Activated CD4-positive, alpha-beta memory T cell treated with anti-CD3 and anti-CD28 coated beads, Interleukin-2, amount 10 ng/mL, durations not matched to agents 7 days and 5 days (primary cell): ENCODE data around the gene ACOXL. TPM values are rescaled to one million over a fixed set of nuclear protein-coding genes. Genes with fewer than 3 reads are reported as not detected.

Experiments used
- CTCF ChIA-PET: fragments of 350-600 bp; sonication (Branson Sonifier 250); formaldehyde crosslinking; loops from one replicate; lab custom pipeline; 2021; ENCODE audit warnings: antibody characterized with exemption, inconsistent platforms; lab: Charles Lee
- POLR2A ChIA-PET: fragments of 350-600 bp; sonication (Branson Sonifier 250); formaldehyde crosslinking; loops from one replicate; lab custom pipeline; 2021; ENCODE audit warnings: antibody characterized with exemption; lab: Charles Lee
- DNase-seq: peaks from one replicate; pipeline ENCODE4 v3.0.0-alpha.2; 2020
- H3K27ac Mint-ChIP-seq: one replicate; pipeline ENCODE4 v1.8.0; 2021; ENCODE audit warnings: mild to moderate bottlenecking, mixed read lengths
- H3K27me3 Mint-ChIP-seq: one replicate; pipeline ENCODE4 v1.8.0; 2021; ENCODE audit warnings: mixed read lengths
- H3K36me3 Mint-ChIP-seq: one replicate; pipeline ENCODE4 v1.8.0; 2021; ENCODE audit warnings: low read depth, mixed read lengths
- H3K4me1 Mint-ChIP-seq: one replicate; pipeline ENCODE4 v1.8.0; 2021; ENCODE audit warnings: mixed read lengths
- H3K4me3 Mint-ChIP-seq: one replicate; pipeline ENCODE4 v1.8.0; 2021; ENCODE audit warnings: mild to moderate bottlenecking, mixed read lengths
- H3K9me3 Mint-ChIP-seq: one replicate; pipeline ENCODE4 v1.8.0; 2021; ENCODE audit warnings: mixed read lengths
- total RNA-seq, 2 experiments: library from RNA; stranded (reverse); gene quantifications; one replicate each; pipeline ENCODE4 v1.2.3, GENCODE V29; 2021

ACOXL gene
- total RNA-seq, 2 experiments from 2014 or later, result 0.18 to 0.30 TPM

GRCh38 chr2:110873597-110874452 lies 141.5 kb downstream of the ACOXL start:
- POLR2A ChIA-PET, result no interaction called here
- Mint-ChIP-seq H3K27ac (no peak overlapping the region), H3K4me1 (peaks cover 55% of the 10 kb centered on the region), H3K9me3 (peaks cover 6% of the 10 kb centered on the region), H3K36me3 (peaks cover 7% of the 10 kb centered on the region), H3K4me3 (no peak overlapping the region), H3K27me3 (peaks cover 11% of the 10 kb centered on the region)
- no peak for DNase-seq
- CTCF ChIA-PET, result no interaction called here

- H3K4me3 Mint-ChIP-seq, result no peak overlapping the region
These were observed 142.3 kb downstream of the ACOXL start for GRCh38 chr2:110874453-110875383.

GRCh38 chr2:110875384-110875725 lies 143.0 kb downstream of the ACOXL start:
- H3K4me1 Mint-ChIP-seq, result peaks cover 41% of the 10 kb centered on the region
- ChIA-PET CTCF (interaction anchor here (1.1 kb wide), 1 partner anchor 17 kb away, joined by 4 read pairs; no protein-coding TSS in a partner anchor), POLR2A (no interaction called here)

More at GRCh38 chr2:110874453-110875383, 142.3 kb downstream of the ACOXL start:
- ChIA-PET POLR2A (no interaction called here), CTCF (no interaction called here)
- Mint-ChIP-seq H3K27ac (no peak overlapping the region), H3K27me3 (peaks cover 20% of the 10 kb centered on the region), H3K36me3 (peaks cover 13% of the 10 kb centered on the region), H3K4me1 (peaks cover 46% of the 10 kb centered on the region), H3K9me3 (peaks cover 11% of the 10 kb centered on the region)
- no peak for DNase-seq

GRCh38 chr2:110876167-110876999 lies 144.0 kb downstream of the ACOXL start:
- no peak overlapping the region for H3K4me3 Mint-ChIP-seq
- H3K36me3 Mint-ChIP-seq, result peaks cover 13% of the 10 kb centered on the region
- peaks cover 25% of the 10 kb centered on the region for H3K27me3 Mint-ChIP-seq
- H3K27ac Mint-ChIP-seq, result no peak overlapping the region
- H3K4me1 Mint-ChIP-seq, result peaks cover 31% of the 10 kb centered on the region
- DNase-seq, result no peak
- ChIA-PET POLR2A (no interaction called here), CTCF (interaction anchor here (1.1 kb wide), 1 partner anchor 18 kb away, joined by 4 read pairs; no protein-coding TSS in a partner anchor)
- peaks cover 15% of the 10 kb centered on the region for H3K9me3 Mint-ChIP-seq

More at GRCh38 chr2:110875384-110875725, 143.0 kb downstream of the ACOXL start:
- H3K4me3 Mint-ChIP-seq, result no peak overlapping the region
- no peak for DNase-seq
- H3K27me3 Mint-ChIP-seq, result peaks cover 22% of the 10 kb centered on the region
- peaks cover 14% of the 10 kb centered on the region for H3K9me3 Mint-ChIP-seq
- H3K36me3 Mint-ChIP-seq, result peaks cover 13% of the 10 kb centered on the region
- H3K27ac Mint-ChIP-seq, result no peak overlapping the region

- Mint-ChIP-seq H3K27me3 (peaks cover 33% of the 10 kb centered on the region), H3K27ac (no peak overlapping the region), H3K9me3 (peaks cover 21% of the 10 kb centered on the region), H3K4me1 (peaks cover 26% of the 10 kb centered on the region), H3K36me3 (peaks cover 17% of the 10 kb centered on the region), H3K4me3 (no peak overlapping the region)
- ChIA-PET POLR2A (no interaction called here), CTCF (no interaction called here)
- DNase-seq, result no peak
These were observed 144.9 kb downstream of the ACOXL start for GRCh38 chr2:110877031-110877827.

- peaks cover 17% of the 10 kb centered on the region for H3K36me3 Mint-ChIP-seq
- H3K4me1 Mint-ChIP-seq, result peaks cover 20% of the 10 kb centered on the region
- no peak overlapping the region for H3K4me3 Mint-ChIP-seq
- no peak overlapping the region for H3K27ac Mint-ChIP-seq
- DNase-seq, result no peak
- ChIA-PET POLR2A (no interaction called here), CTCF (no interaction called here)
- peaks cover 21% of the 10 kb centered on the region for H3K9me3 Mint-ChIP-seq
- peaks cover 36% of the 10 kb centered on the region for H3K27me3 Mint-ChIP-seq
These were observed 145.8 kb downstream of the ACOXL start for GRCh38 chr2:110878150-110878549.

GRCh38 chr2:110881908-110882307 lies 149.5 kb downstream of the ACOXL start:
- Mint-ChIP-seq H3K27ac (no peak overlapping the region), H3K4me1 (peaks cover 14% of the 10 kb centered on the region), H3K4me3 (no peak overlapping the region), H3K9me3 (peaks cover 21% of the 10 kb centered on the region), H3K36me3 (peaks cover 17% of the 10 kb centered on the region), H3K27me3 (peaks cover 53% of the 10 kb centered on the region)
- CTCF ChIA-PET, result no interaction called here
- DNase-seq, result no peak
- POLR2A ChIA-PET, result no interaction called here

- peaks cover 58% of the 10 kb centered on the region for H3K27me3 Mint-ChIP-seq
- peaks cover 6% of the 10 kb centered on the region for H3K4me1 Mint-ChIP-seq
- ChIA-PET CTCF (no interaction called here), POLR2A (no interaction called here)
- peaks cover 11% of the 10 kb centered on the region for H3K36me3 Mint-ChIP-seq
- H3K27ac Mint-ChIP-seq, result no peak overlapping the region
- no peak overlapping the region for H3K4me3 Mint-ChIP-seq
- peaks cover 14% of the 10 kb centered on the region for H3K9me3 Mint-ChIP-seq
- DNase-seq, result no peak
These were observed 151.0 kb downstream of the ACOXL start for GRCh38 chr2:110883406-110883805.

GRCh38 chr2:110885256-110885655 lies 152.9 kb downstream of the ACOXL start:
- H3K36me3 Mint-ChIP-seq, result peaks cover 4% of the 10 kb centered on the region
- CTCF ChIA-PET, result no interaction called here
- no peak for DNase-seq
- no peak overlapping the region for H3K27ac Mint-ChIP-seq
- POLR2A ChIA-PET, result no interaction called here
- peaks cover 6% of the 10 kb centered on the region for H3K4me1 Mint-ChIP-seq
- H3K27me3 Mint-ChIP-seq, result peaks cover 63% of the 10 kb centered on the region
- no peak overlapping the region for H3K4me3 Mint-ChIP-seq
- peaks cover 8% of the 10 kb centered on the region for H3K9me3 Mint-ChIP-seq

- H3K4me3 Mint-ChIP-seq, result no peak overlapping the region
- DNase-seq, result no peak
- no peaks in the 10 kb centered on the region for H3K9me3 Mint-ChIP-seq
- H3K36me3 Mint-ChIP-seq, result no peaks in the 10 kb centered on the region
- peaks cover 58% of the 10 kb centered on the region for H3K27me3 Mint-ChIP-seq
- no peak overlapping the region for H3K27ac Mint-ChIP-seq
- ChIA-PET CTCF (no interaction called here), POLR2A (no interaction called here)
- H3K4me1 Mint-ChIP-seq, result peaks cover 2% of the 10 kb centered on the region
These were observed 154.6 kb downstream of the ACOXL start for GRCh38 chr2:110886826-110887573.

- Mint-ChIP-seq H3K4me3 (no peak overlapping the region), H3K27me3 (peaks cover 61% of the 10 kb centered on the region), H3K36me3 (no peaks in the 10 kb centered on the region), H3K27ac (no peak overlapping the region), H3K4me1 (no peaks in the 10 kb centered on the region), H3K9me3 (no peaks in the 10 kb centered on the region)
- DNase-seq, result no peak
- POLR2A ChIA-PET, result no interaction called here
- CTCF ChIA-PET, result no interaction called here
These were observed 156.0 kb downstream of the ACOXL start for GRCh38 chr2:110888411-110888810.
